HCT116 (cell line): ENCODE data around the gene CCDC181. TPM values are rescaled to one million over a fixed set of nuclear protein-coding genes. Genes with fewer than 3 reads are reported as not detected.

Experiments used
- ATAC-seq: fragments of 200-7000 bp; cut with Tn5 transposase; 2 replicates; pipeline ENCODE4 v1.9.1; 2020; ENCODE audit warnings: mild to moderate bottlenecking, moderate library complexity
- BruUV-seq: library from RNA; stranded (reverse); fragments of 400-500 nt; replicated peaks from 2 replicates; lab custom pipeline; 2021; lab: Mats Ljungman, UMichigan
- CTCF ChIA-PET: fragments of 300-600 bp; sonication (Branson Sonifier 250); formaldehyde crosslinking; loops from one replicate; lab custom pipeline; 2021; ENCODE audit warnings: antibody characterized with exemption; lab: Charles Lee
- POLR2A ChIA-PET: fragments of 300-600, 350-600 bp; sonication (Branson Sonifier 250); formaldehyde crosslinking; loops from one replicate; lab custom pipeline; 2021; ENCODE audit warnings: antibody characterized with exemption; lab: Charles Lee
- RAD21 ChIA-PET, 2 experiments: fragments of 300-600 bp; sonication (Branson Sonifier 250); formaldehyde crosslinking; loops; one replicate each; lab custom pipeline; 2023; ENCODE audit warnings: low total read pairs in 2 of 2; ENCODE audit not compliant: uncharacterized antibody in 2 of 2, unreplicated experiment in 2 of 2, low non-redundant PET in 1 of 2; lab: Charles Lee
- DNase-seq: peaks from one replicate; pipeline ENCODE4 v3.0.0-alpha.2; 2010; ENCODE audit warnings: low read depth, low spot score
- H2AFZ ChIP-seq: fragments of 200-600 bp; shearing (Covaris generic), sonication (generic); 2 replicates; pipeline ENCODE4 v1.6.1; 2017; ENCODE audit warnings: low read depth, mixed run types, mixed read lengths, antibody characterized with exemption, low read length; ENCODE audit not compliant: poor library complexity, severe bottlenecking
- H3K27ac ChIP-seq: 2 replicates; pipeline ENCODE4 v1.5.1; 2012; ENCODE audit warnings: low read depth, low read length
- H3K27me3 ChIP-seq: fragments of 200-600 bp; sonication (generic); 2 replicates; pipeline ENCODE4 v1.6.1; 2016; ENCODE audit warnings: mixed run types, low read length, mixed read lengths; ENCODE audit not compliant: insufficient read depth
- H3K36me3 ChIP-seq, 2 experiments: fragments of 200-500 bp in 1 of 2; fragments of 200-600 bp in 1 of 2; sonication (Bioruptor generic) in 1 of 2; sonication (generic) in 1 of 2; 2 replicates each; pipeline versions ENCODE4 v1.5.1 to v1.6.1; 2014 to 2016; ENCODE audit warnings: low read length in 2 of 2, inconsistent platforms in 1 of 2, mixed read lengths in 1 of 2, mixed run types in 1 of 2; ENCODE audit not compliant: insufficient read depth in 2 of 2, control insufficient read depth in 1 of 2
- H3K4me1 ChIP-seq, 2 experiments: fragments of 200-600 bp in 1 of 2; sonication (generic) in 1 of 2; 2 replicates each; pipeline versions ENCODE4 v1.5.1 to v1.6.1; 2012 to 2017; ENCODE audit warnings: low read length in 2 of 2, inconsistent platforms in 1 of 2, mild to moderate bottlenecking in 1 of 2, mixed read lengths in 1 of 2, mixed run types in 1 of 2, moderate library complexity in 1 of 2; ENCODE audit not compliant: insufficient read depth in 2 of 2, control insufficient read depth in 1 of 2
- H3K4me2 ChIP-seq: fragments of 200-600 bp; sonication (generic); 2 replicates; pipeline ENCODE4 v1.6.1; 2017; ENCODE audit warnings: mixed run types, low read length, mixed read lengths
- H3K4me3 ChIP-seq, 2 experiments: fragments of 200-600 bp in 1 of 2; sonication (generic) in 1 of 2; replicated peaks in 1 of 2; 2 replicates each; pipeline ENCODE4 v1.5.1; 2011 to 2016; ENCODE audit warnings: low read length in 2 of 2, control low read depth in 1 of 2, low read depth in 1 of 2, mild to moderate bottlenecking in 1 of 2, mixed read lengths in 1 of 2, mixed run types in 1 of 2
- H3K79me2 ChIP-seq: fragments of 200-600 bp; sonication (generic); 2 replicates; pipeline ENCODE4 v1.6.1; 2017; ENCODE audit warnings: mild to moderate bottlenecking, mixed run types, low read length, moderate library complexity, mixed read lengths; ENCODE audit not compliant: insufficient read depth
- H3K9ac ChIP-seq: fragments of 200-600 bp; sonication (generic); 2 replicates; pipeline ENCODE4 v1.6.1; 2016; ENCODE audit warnings: low read length, mixed read lengths
- H3K9me2 ChIP-seq: fragments of 200-600 bp; sonication (generic), shearing (Covaris generic); 2 replicates; pipeline ENCODE4 v1.6.1; 2017; ENCODE audit warnings: mixed run types, mild to moderate bottlenecking, moderate library complexity; ENCODE audit not compliant: insufficient read depth
- H3K9me3 ChIP-seq, 2 experiments: fragments of 200-500 bp in 1 of 2; fragments of 200-600 bp in 1 of 2; sonication (Bioruptor generic) in 1 of 2; sonication (generic) in 1 of 2; 2 replicates each; pipeline ENCODE4 v1.6.1; 2014 to 2017; ENCODE audit warnings: low read length in 2 of 2, mixed read lengths in 2 of 2, inconsistent platforms in 1 of 2, low read depth in 1 of 2, mild to moderate bottlenecking in 1 of 2, mixed run types in 1 of 2, moderate library complexity in 1 of 2; ENCODE audit not compliant: control insufficient read depth in 1 of 2, insufficient read depth in 1 of 2
- H4K20me1 ChIP-seq: fragments of 200-600 bp; sonication (generic), shearing (Covaris generic); 2 replicates; pipeline ENCODE4 v1.6.1; 2017; ENCODE audit warnings: mixed run types, mild to moderate bottlenecking, moderate library complexity; ENCODE audit not compliant: insufficient read depth
- CBX3 ChIP-seq: IDR thresholded peaks from 2 replicates; pipeline ENCODE4 v1.6.1; 2012; ENCODE audit warnings: low read depth
- EZH2 ChIP-seq: fragments of 200-600 bp; sonication (generic); IDR thresholded peaks from 2 replicates; pipeline ENCODE4 v1.6.1; 2017; ENCODE audit warnings: antibody characterized with exemption, mixed run types
- JUND ChIP-seq: IDR thresholded peaks from 2 replicates; pipeline ENCODE4 v1.6.1; 2012
- POLR2A ChIP-seq: IDR thresholded peaks from 2 replicates; pipeline ENCODE4 v1.7.0; 2011; ENCODE audit warnings: borderline replicate concordance; ENCODE audit not compliant: insufficient read depth, insufficient read length; ENCODE audit errors: extremely low read depth
- ZFX ChIP-seq: fragments of 450-650 bp; IDR thresholded peaks from 2 replicates; pipeline ENCODE4 v1.6.1; 2017
- intact Hi-C: fragments of 100-400 bp; cut with micrococcal nuclease; formaldehyde crosslinking; loops from 2 replicates; pipeline ENCODE4 v1.10.0; 2022
- total RNA-seq: library from RNA; stranded (reverse); gene quantifications from one replicate; pipeline ENCODE4 v1.2.1, GENCODE V29; 2021; ENCODE audit not compliant: unreplicated experiment
- TF ChIP-seq, protein P1 (sequence below): IDR thresholded peaks from 2 replicates; pipeline ENCODE4 v1.6.1; 2011; ENCODE audit warnings: mild to moderate bottlenecking, low read length, moderate library complexity; ENCODE audit not compliant: insufficient replicate concordance; ENCODE audit errors: extremely low read depth
- TF ChIP-seq, protein P2 (sequence below), 3 experiments: fragments of 200-600 bp in 1 of 3; sonication (generic) in 1 of 3; IDR thresholded peaks in 2 of 3; conservative IDR thresholded peaks in 1 of 3; 2 replicates each; pipeline ENCODE4 v1.5.1; 2012 to 2017; ENCODE audit warnings: low read depth in 2 of 3, low read length in 2 of 3, antibody characterized with exemption in 1 of 3, borderline replicate concordance in 1 of 3, control low read depth in 1 of 3, mild to moderate bottlenecking in 1 of 3, mixed read lengths in 1 of 3, mixed run types in 1 of 3, moderate library complexity in 1 of 3; ENCODE audit not compliant: insufficient read depth in 1 of 3

The CCDC181 gene
- total RNA-seq, 1 experiment from 2014 or later: not detected

DNA sequence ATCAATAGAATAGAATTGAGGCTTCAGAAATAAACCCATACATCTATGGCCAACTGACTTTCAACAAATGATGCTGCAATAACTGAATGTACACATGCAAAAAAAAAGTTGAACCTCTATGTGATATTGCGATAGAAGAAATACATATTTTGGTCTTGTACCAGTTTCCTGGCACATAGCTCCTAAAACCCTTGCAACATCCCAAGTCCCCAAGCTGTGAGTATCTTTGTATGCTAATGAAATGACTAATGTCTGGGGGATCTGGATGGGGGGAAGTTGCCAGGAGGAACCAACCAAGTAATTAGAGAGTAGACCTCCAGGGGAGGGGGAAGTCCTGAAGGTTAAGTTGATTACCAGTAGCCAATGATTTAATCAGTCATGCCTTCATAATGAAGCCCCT is 34.9 kb downstream of the CCDC181 start:
- ATAC-seq (no peak), DNase-seq (no peak)
- POLR2A ChIA-PET: no interaction called here
- H3K9me3 ChIP-seq: no peaks in the 10 kb centered on the region
- H3K27me3 ChIP-seq: no peaks in the 10 kb centered on the region
- H3K9ac ChIP-seq: no peak overlapping the region
- intact Hi-C loops: no loop called here
- H3K4me2 ChIP-seq: no peak overlapping the region
- RAD21 ChIA-PET: no interaction called here
- H3K4me3 ChIP-seq: no peak overlapping the region
- H3K36me3 ChIP-seq: peaks cover 8 to 17% of the 10 kb centered on the region in 2 experiments; a peak in 2 of 4 replicates
- H3K9me2 ChIP-seq: no peaks in the 10 kb centered on the region
- CTCF ChIA-PET: no interaction called here
- no TSS peak for BruUV-seq
- no peaks in the 10 kb centered on the region for H3K4me1 ChIP-seq
- H3K79me2 ChIP-seq: no peaks in the 10 kb centered on the region
- no peak overlapping the region for H3K27ac ChIP-seq
- no peaks in the 10 kb centered on the region for H4K20me1 ChIP-seq
- no peak overlapping the region for H2AFZ ChIP-seq
- TF ChIP-seq POLR2A: no peak
- TF ChIP-seq JUND: no peak
- TF ChIP-seq, protein P1, sequence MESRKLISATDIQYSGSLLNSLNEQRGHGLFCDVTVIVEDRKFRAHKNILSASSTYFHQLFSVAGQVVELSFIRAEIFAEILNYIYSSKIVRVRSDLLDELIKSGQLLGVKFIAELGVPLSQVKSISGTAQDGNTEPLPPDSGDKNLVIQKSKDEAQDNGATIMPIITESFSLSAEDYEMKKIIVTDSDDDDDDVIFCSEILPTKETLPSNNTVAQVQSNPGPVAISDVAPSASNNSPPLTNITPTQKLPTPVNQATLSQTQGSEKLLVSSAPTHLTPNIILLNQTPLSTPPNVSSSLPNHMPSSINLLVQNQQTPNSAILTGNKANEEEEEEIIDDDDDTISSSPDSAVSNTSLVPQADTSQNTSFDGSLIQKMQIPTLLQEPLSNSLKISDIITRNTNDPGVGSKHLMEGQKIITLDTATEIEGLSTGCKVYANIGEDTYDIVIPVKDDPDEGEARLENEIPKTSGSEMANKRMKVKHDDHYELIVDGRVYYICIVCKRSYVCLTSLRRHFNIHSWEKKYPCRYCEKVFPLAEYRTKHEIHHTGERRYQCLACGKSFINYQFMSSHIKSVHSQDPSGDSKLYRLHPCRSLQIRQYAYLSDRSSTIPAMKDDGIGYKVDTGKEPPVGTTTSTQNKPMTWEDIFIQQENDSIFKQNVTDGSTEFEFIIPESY: no peak
- TF ChIP-seq CBX3: no peak
- TF ChIP-seq, protein P2, sequence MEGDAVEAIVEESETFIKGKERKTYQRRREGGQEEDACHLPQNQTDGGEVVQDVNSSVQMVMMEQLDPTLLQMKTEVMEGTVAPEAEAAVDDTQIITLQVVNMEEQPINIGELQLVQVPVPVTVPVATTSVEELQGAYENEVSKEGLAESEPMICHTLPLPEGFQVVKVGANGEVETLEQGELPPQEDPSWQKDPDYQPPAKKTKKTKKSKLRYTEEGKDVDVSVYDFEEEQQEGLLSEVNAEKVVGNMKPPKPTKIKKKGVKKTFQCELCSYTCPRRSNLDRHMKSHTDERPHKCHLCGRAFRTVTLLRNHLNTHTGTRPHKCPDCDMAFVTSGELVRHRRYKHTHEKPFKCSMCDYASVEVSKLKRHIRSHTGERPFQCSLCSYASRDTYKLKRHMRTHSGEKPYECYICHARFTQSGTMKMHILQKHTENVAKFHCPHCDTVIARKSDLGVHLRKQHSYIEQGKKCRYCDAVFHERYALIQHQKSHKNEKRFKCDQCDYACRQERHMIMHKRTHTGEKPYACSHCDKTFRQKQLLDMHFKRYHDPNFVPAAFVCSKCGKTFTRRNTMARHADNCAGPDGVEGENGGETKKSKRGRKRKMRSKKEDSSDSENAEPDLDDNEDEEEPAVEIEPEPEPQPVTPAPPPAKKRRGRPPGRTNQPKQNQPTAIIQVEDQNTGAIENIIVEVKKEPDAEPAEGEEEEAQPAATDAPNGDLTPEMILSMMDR (IDR thresholded peaks at IDR 0.05 in 2 of 3, conservative IDR thresholded peaks at IDR 0.05 in 1 of 3; ENCODE audit: borderline replicate concordance in 1 of 3, insufficient read depth in 1 of 3, low read depth in 2 of 3, low read length in 2 of 3): no peak
- TF ChIP-seq ZFX: no peak
- TF ChIP-seq EZH2: no peak
- TF ChIP-seq, all 23 proteins: peak for 0
